HEK293 (cell line): Measurements from ENCODE around the gene FBXW5.

Source experiments
- CTCF ChIA-PET: fragments of 350-600 bp; formaldehyde crosslinking; extraction: SDS; loops from one replicate; lab custom pipeline; 2021; ENCODE audit warnings: antibody characterized with exemption; lab: Yijun Ruan, JAX
- POLR2A ChIA-PET: fragments of 300-600 bp; formaldehyde crosslinking; extraction: SDS; loops from one replicate; lab custom pipeline; 2020; ENCODE audit warnings: antibody characterized with exemption, inconsistent platforms; lab: Yijun Ruan, JAX
- H3K27ac ChIP-seq: fragments of 200-500 bp; sonication (Bioruptor generic); 2 replicates; pipeline ENCODE4 v1.5.1; 2014; ENCODE audit warnings: low read depth, low read length, control low read depth, inconsistent platforms; ENCODE audit errors: extremely low read depth
- H3K36me3 ChIP-seq, 2 experiments: fragments of 200-500 bp in 1 of 2; sonication (Bioruptor generic) in 1 of 2; 1 replicate in 1 of 2; 2 replicates in 1 of 2; pipeline ENCODE4 v1.5.1; 2014 to 2017; ENCODE audit warnings: inconsistent platforms in 2 of 2, low read length in 2 of 2; ENCODE audit not compliant: control insufficient read depth in 2 of 2, insufficient read depth in 1 of 2
- H3K4me1 ChIP-seq: fragments of 200-500 bp; sonication (Bioruptor generic); 2 replicates; pipeline ENCODE4 v1.5.1; 2014; ENCODE audit warnings: mild to moderate bottlenecking, low read length, inconsistent platforms; ENCODE audit not compliant: control insufficient read depth, insufficient read depth
- H3K4me3 ChIP-seq: 2 replicates; pipeline ENCODE4 v1.5.1; 2011; ENCODE audit warnings: low read depth, mild to moderate bottlenecking, control low read depth, low read length, moderate library complexity
- H3K9me3 ChIP-seq: fragments of 200-500 bp; sonication (Bioruptor generic); 2 replicates; pipeline ENCODE4 v1.5.1; 2014; ENCODE audit warnings: low read depth, low read length, inconsistent platforms; ENCODE audit not compliant: control insufficient read depth, insufficient read depth
- BCL6B ChIP-seq: fragments of 450-650 bp; formaldehyde crosslinking; IDR thresholded peaks from 2 replicates; pipeline ENCODE4 v1.5.1; 2017; ENCODE audit warnings: missing biosample characterization, missing genetic modification characterization
- EGR2 ChIP-seq: fragments of 450-650 bp; formaldehyde crosslinking; IDR thresholded peaks from 2 replicates; pipeline ENCODE4 v1.5.1; 2016; ENCODE audit warnings: low read depth, missing biosample characterization, missing genetic modification characterization
- GLI4 ChIP-seq: fragments of 450-650 bp; formaldehyde crosslinking; IDR thresholded peaks from 2 replicates; pipeline ENCODE4 v1.5.1; 2016; ENCODE audit warnings: missing biosample characterization, missing genetic modification characterization
- ZBTB17 ChIP-seq: fragments of 450-650 bp; formaldehyde crosslinking; IDR thresholded peaks from 2 replicates; pipeline ENCODE4 v1.5.1; 2016; ENCODE audit warnings: missing biosample characterization, missing genetic modification characterization
- ZFP69B ChIP-seq: fragments of 450-650 bp; formaldehyde crosslinking; IDR thresholded peaks from 2 replicates; pipeline ENCODE4 v1.5.1; 2016; ENCODE audit warnings: missing biosample characterization, missing genetic modification characterization
- ZIC2 ChIP-seq: fragments of 450-650 bp; formaldehyde crosslinking; IDR thresholded peaks from 2 replicates; pipeline ENCODE4 v1.5.1; 2016; ENCODE audit warnings: missing biosample characterization, missing genetic modification characterization
- ZNF114 ChIP-seq: fragments of 450-650 bp; formaldehyde crosslinking; IDR thresholded peaks from 2 replicates; pipeline ENCODE4 v1.5.0; 2017; ENCODE audit warnings: missing biosample characterization, missing genetic modification characterization
- ZNF132 ChIP-seq: fragments of 450-650 bp; formaldehyde crosslinking; IDR thresholded peaks from 2 replicates; pipeline ENCODE4 v1.5.1; 2017; ENCODE audit warnings: missing biosample characterization, missing genetic modification characterization, borderline replicate concordance
- ZNF146 ChIP-seq: fragments of 450-650 bp; formaldehyde crosslinking; IDR thresholded peaks from 2 replicates; pipeline ENCODE4 v1.5.1; 2016; ENCODE audit warnings: missing biosample characterization, missing genetic modification characterization
- ZNF184 ChIP-seq: fragments of 450-650 bp; IDR thresholded peaks from 2 replicates; pipeline ENCODE4 v1.5.1; 2018; ENCODE audit warnings: missing biosample characterization, mild to moderate bottlenecking, missing genetic modification characterization
- ZNF23 ChIP-seq: fragments of 450-650 bp; formaldehyde crosslinking; IDR thresholded peaks from 2 replicates; pipeline ENCODE4 v1.5.1; 2016; ENCODE audit warnings: missing biosample characterization, missing genetic modification characterization, borderline replicate concordance
- ZNF26 ChIP-seq: fragments of 450-650 bp; formaldehyde crosslinking; IDR thresholded peaks from 2 replicates; pipeline ENCODE4 v1.5.1; 2016; ENCODE audit warnings: missing biosample characterization, missing genetic modification characterization
- ZNF302 ChIP-seq: fragments of 450-650 bp; formaldehyde crosslinking; IDR thresholded peaks from 2 replicates; pipeline ENCODE4 v1.5.1; 2016; ENCODE audit warnings: missing biosample characterization, missing genetic modification characterization, low read depth
- ZNF350 ChIP-seq: fragments of 450-650 bp; formaldehyde crosslinking; IDR thresholded peaks from 2 replicates; pipeline ENCODE4 v1.5.0; 2017; ENCODE audit warnings: missing biosample characterization, mild to moderate bottlenecking, missing genetic modification characterization
- ZNF544 ChIP-seq: fragments of 450-650 bp; formaldehyde crosslinking; IDR thresholded peaks from 2 replicates; pipeline ENCODE4 v1.5.0; 2017; ENCODE audit warnings: missing biosample characterization, missing genetic modification characterization
- ZNF555 ChIP-seq: fragments of 450-650 bp; formaldehyde crosslinking; conservative IDR thresholded peaks from 2 replicates; pipeline ENCODE4 v1.5.1; 2017; ENCODE audit warnings: missing biosample characterization, mild to moderate bottlenecking, missing genetic modification characterization, inconsistent platforms
- ZNF629 ChIP-seq: fragments of 450-650 bp; formaldehyde crosslinking; IDR thresholded peaks from 2 replicates; pipeline ENCODE4 v1.5.1; 2017; ENCODE audit warnings: missing biosample characterization, missing genetic modification characterization
- ZNF639 ChIP-seq: fragments of 450-650 bp; formaldehyde crosslinking; IDR thresholded peaks from 2 replicates; pipeline ENCODE4 v1.5.1; 2016; ENCODE audit warnings: missing biosample characterization, missing genetic modification characterization
- ZNF660 ChIP-seq: fragments of 450-650 bp; IDR thresholded peaks from 2 replicates; pipeline ENCODE4 v1.5.1; 2018; ENCODE audit warnings: missing biosample characterization, mild to moderate bottlenecking, missing genetic modification characterization
- ZNF677 ChIP-seq: fragments of 450-650 bp; IDR thresholded peaks from 2 replicates; pipeline ENCODE4 v1.5.0; 2018; ENCODE audit warnings: missing biosample characterization, mild to moderate bottlenecking, missing genetic modification characterization, moderate library complexity
- ZNF777 ChIP-seq: fragments of 450-650 bp; formaldehyde crosslinking; IDR thresholded peaks from 2 replicates; pipeline ENCODE4 v1.5.1; 2017; ENCODE audit warnings: missing biosample characterization, missing genetic modification characterization, borderline replicate concordance
- ZSCAN30 ChIP-seq: fragments of 450-650 bp; IDR thresholded peaks from 2 replicates; pipeline ENCODE4 v1.5.1; 2018; ENCODE audit warnings: missing biosample characterization, mild to moderate bottlenecking, missing genetic modification characterization, moderate library complexity
- TF ChIP-seq, protein P1 (sequence below): fragments of 450-650 bp; formaldehyde crosslinking; optimal IDR thresholded peaks from 2 replicates; pipeline ENCODE3; 2016; ENCODE audit warnings: missing biosample characterization, mild to moderate bottlenecking, missing genetic modification characterization
- TF ChIP-seq, protein P2 (sequence below): fragments of 450-650 bp; formaldehyde crosslinking; IDR thresholded peaks from 2 replicates; pipeline ENCODE4 v1.5.1; 2016; ENCODE audit warnings: missing biosample characterization, missing genetic modification characterization
- TF ChIP-seq, protein P3 (sequence below): fragments of 450-650 bp; formaldehyde crosslinking; IDR thresholded peaks from 2 replicates; pipeline ENCODE4 v1.5.1; 2016; ENCODE audit warnings: missing biosample characterization, missing genetic modification characterization, low read depth
- TF ChIP-seq, protein P4 (sequence below): fragments of 450-650 bp; formaldehyde crosslinking; IDR thresholded peaks from 2 replicates; pipeline ENCODE4 v1.5.1; 2016; ENCODE audit warnings: missing biosample characterization, missing genetic modification characterization, borderline replicate concordance

FBXW5 gene

DNA sequence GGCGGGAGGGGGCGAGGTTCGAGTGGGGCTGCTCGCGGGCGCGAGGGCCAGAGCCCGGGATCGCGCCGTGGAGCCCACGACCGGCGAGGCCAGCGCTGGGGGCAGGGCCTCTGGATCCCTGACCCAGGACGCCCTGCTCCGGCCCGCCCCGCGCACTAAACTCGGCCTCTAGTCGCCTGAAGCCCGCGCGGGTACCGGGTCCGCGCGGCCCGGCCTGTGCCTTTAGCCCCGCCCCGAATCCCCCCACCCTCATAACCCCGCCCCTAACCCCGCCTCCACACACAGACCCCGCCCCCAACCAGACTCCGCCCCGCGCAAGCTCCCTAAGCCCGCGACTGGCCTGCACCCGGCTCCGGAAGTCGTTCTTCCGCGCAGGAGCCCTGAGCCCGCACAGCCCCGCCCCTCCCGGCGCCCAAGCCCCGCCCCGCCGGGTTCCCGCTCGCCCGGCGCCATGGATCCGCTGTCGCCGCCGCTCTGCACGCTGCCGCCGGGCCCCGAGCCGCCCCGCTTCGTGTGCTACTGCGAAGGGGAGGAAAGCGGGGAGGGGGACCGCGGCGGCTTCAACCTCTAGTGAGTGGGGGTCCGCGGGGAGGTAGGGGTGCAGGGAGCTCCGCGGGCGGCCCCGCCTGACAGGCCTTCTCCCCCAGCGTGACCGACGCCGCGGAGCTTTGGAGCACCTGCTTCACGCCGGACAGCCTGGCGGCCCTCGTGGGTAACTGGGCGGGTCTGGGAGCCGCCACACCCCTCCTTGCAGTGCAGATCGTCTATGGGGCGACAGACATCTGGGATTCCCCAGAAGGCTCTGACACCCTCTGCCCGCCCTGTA is 47.7 kb upstream of the FBXW5 start, which contains the start of gene PAXX:
Gene PAXX, plus strand, starts transcription at position 430 of the 826 bp plus-strand sequence. Its CDS starts 22 bp downstream, at position 452.
- H3K4me1 ChIP-seq: peaks cover 5% of the 10 kb centered on the region
- no peaks in the 10 kb centered on the region for H3K9me3 ChIP-seq
- peak within 1 kb of the TSS; percentile 83 for H3K27ac ChIP-seq
- peaks cover 0 to 18% of the 10 kb centered on the region in 2 experiments; a peak in 1 of 3 replicates for H3K36me3 ChIP-seq
- ChIA-PET POLR2A (interaction anchor here (0.5 to 2.8 kb wide), 31 partner anchors 10 to 465 kb away, joined by 3 to 25 read pairs (median 4); partner anchors contain the start of genes FBXW5, MAN1B1, PTGDS and SAPCD2), CTCF (interaction anchor here (0.6 to 2.9 kb wide), 13 partner anchors 11 to 295 kb away, joined by 3 to 28 read pairs (median 4); partner anchors contain the start of gene FBXW5)
- H3K4me3 ChIP-seq: peak within 1 kb of the TSS; percentile 72
- TF ChIP-seq BCL6B (tag by site-specific recombination) (no peak), ZNF184 (tag by site-specific recombination) (no peak), GLI4 (tag by site-specific recombination) (no peak), ZNF26 (tag by site-specific recombination) (no peak), ZFP69B (tag by site-specific recombination) (peak; percentile 79), ZNF555 (tag by site-specific recombination) (no peak), ZNF777 (peak; percentile 34; the same call in 1 of the 2 replicates), ZNF23 (tag by site-specific recombination) (no peak), ZBTB17 (tag by site-specific recombination) (peak; percentile 75), ZSCAN30 (tag by site-specific recombination) (peak; percentile 75), ZIC2 (tag by site-specific recombination) (peak; percentile 54), ZNF132 (tag by site-specific recombination) (no peak), ZNF639 (tag by site-specific recombination) (no peak), ZNF677 (tag by site-specific recombination) (no peak), ZNF146 (no peak), ZNF660 (tag by site-specific recombination) (no peak; the same call in none of the 2 replicates), ZNF544 (tag by site-specific recombination) (no peak), EGR2 (no peak), ZNF114 (tag by site-specific recombination) (no peak), ZNF350 (tag by site-specific recombination) (no peak), ZNF629 (tag by site-specific recombination) (no peak; the same call in 1 of the 2 replicates), ZNF302 (tag by site-specific recombination) (no peak)
- TF ChIP-seq, protein P1, sequence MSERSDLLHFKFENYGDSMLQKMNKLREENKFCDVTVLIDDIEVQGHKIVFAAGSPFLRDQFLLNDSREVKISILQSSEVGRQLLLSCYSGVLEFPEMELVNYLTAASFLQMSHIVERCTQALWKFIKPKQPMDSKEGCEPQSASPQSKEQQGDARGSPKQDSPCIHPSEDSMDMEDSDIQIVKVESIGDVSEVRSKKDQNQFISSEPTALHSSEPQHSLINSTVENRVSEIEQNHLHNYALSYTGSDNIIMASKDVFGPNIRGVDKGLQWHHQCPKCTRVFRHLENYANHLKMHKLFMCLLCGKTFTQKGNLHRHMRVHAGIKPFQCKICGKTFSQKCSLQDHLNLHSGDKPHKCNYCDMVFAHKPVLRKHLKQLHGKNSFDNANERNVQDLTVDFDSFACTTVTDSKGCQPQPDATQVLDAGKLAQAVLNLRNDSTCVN (tag by site-specific recombination): peak; percentile 70
- TF ChIP-seq, protein P2, sequence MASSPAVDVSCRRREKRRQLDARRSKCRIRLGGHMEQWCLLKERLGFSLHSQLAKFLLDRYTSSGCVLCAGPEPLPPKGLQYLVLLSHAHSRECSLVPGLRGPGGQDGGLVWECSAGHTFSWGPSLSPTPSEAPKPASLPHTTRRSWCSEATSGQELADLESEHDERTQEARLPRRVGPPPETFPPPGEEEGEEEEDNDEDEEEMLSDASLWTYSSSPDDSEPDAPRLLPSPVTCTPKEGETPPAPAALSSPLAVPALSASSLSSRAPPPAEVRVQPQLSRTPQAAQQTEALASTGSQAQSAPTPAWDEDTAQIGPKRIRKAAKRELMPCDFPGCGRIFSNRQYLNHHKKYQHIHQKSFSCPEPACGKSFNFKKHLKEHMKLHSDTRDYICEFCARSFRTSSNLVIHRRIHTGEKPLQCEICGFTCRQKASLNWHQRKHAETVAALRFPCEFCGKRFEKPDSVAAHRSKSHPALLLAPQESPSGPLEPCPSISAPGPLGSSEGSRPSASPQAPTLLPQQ (tag by site-specific recombination): peak; percentile 93
- TF ChIP-seq, protein P3, sequence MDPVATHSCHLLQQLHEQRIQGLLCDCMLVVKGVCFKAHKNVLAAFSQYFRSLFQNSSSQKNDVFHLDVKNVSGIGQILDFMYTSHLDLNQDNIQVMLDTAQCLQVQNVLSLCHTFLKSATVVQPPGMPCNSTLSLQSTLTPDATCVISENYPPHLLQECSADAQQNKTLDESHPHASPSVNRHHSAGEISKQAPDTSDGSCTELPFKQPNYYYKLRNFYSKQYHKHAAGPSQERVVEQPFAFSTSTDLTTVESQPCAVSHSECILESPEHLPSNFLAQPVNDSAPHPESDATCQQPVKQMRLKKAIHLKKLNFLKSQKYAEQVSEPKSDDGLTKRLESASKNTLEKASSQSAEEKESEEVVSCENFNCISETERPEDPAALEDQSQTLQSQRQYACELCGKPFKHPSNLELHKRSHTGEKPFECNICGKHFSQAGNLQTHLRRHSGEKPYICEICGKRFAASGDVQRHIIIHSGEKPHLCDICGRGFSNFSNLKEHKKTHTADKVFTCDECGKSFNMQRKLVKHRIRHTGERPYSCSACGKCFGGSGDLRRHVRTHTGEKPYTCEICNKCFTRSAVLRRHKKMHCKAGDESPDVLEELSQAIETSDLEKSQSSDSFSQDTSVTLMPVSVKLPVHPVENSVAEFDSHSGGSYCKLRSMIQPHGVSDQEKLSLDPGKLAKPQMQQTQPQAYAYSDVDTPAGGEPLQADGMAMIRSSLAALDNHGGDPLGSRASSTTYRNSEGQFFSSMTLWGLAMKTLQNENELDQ (tag by site-specific recombination): no peak
- TF ChIP-seq, protein P4, sequence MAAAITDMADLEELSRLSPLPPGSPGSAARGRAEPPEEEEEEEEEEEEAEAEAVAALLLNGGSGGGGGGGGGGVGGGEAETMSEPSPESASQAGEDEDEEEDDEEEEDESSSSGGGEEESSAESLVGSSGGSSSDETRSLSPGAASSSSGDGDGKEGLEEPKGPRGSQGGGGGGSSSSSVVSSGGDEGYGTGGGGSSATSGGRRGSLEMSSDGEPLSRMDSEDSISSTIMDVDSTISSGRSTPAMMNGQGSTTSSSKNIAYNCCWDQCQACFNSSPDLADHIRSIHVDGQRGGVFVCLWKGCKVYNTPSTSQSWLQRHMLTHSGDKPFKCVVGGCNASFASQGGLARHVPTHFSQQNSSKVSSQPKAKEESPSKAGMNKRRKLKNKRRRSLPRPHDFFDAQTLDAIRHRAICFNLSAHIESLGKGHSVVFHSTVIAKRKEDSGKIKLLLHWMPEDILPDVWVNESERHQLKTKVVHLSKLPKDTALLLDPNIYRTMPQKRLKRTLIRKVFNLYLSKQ: no peak
